Uterus (tissue), 2 donors: ENCODE results near the gene MEF2B.

ENCODE experiments used
- CTCF ChIP-seq, 4 experiments: fragments of 200-600 bp in 2 of 4; fragments of 450-650 bp in 2 of 4; sonication (generic) in 2 of 4; IDR thresholded peaks; one replicate each; pipeline ENCODE4 v1.5.1; 2016 to 2019; ENCODE audit warnings: antibody characterized with exemption in 4 of 4, mild to moderate bottlenecking in 2 of 4, moderate library complexity in 1 of 4
- POLR2A ChIP-seq, 2 donors: fragments of 450-650 bp; IDR thresholded peaks; one replicate each; pipeline ENCODE4 v1.6.1; 2016; ENCODE audit warnings: antibody characterized with exemption in 2 of 2, mild to moderate bottlenecking in 1 of 2, moderate library complexity in 1 of 2

DNA sequence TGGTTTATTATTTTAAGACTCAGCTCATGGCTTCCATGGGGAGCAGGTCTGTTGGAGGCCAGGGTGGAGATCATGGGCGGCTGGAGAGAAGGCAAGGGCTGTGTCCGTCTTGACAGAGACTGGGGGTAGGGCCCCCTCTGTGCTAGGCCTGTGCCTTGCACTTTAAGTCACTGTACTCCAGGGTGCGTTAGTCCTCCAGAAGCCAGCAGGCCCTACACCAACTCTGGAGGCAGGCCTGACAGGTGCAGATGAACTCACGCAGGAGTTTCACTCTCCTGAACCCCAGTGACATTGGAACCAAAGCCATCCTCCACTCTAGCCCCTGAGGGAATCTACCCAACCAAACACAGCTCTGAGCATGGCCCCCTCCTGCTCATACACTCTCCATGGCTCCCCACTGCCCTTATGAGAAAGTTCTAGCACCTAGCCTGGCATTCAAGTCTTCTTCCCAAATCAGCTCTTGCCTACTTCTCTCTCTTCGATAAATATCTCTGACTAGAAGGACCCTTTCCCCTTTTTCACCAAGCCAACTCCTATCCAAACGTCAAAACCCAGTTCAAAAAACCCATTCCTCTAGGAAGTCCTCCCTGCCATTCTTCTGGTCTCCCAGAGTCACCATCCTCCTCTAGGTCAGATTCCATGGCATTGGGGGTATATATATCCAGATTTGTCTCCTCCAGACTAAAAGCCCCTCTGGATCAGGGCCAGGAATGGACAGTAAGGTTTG, 15.1 kb downstream of the MEF2B start:
- no peak for TF ChIP-seq CTCF (IDR thresholded peaks at IDR 0.05)
- no peak for TF ChIP-seq POLR2A (IDR thresholded peaks at IDR 0.05)
